GM20000 (cell line): ENCODE data around the gene DSCAML1.

Experiments used
- DNase-seq: peaks from one replicate; pipeline ENCODE4 v3.0.0; 2012; ENCODE audit warnings: low spot score
- CTCF ChIP-seq: IDR thresholded peaks from 2 replicates; pipeline ENCODE4 v1.5.1; 2012; ENCODE audit warnings: mild to moderate bottlenecking, control low read depth; ENCODE audit errors: extremely low read depth, missing control alignments

Gene DSCAML1

DNA sequence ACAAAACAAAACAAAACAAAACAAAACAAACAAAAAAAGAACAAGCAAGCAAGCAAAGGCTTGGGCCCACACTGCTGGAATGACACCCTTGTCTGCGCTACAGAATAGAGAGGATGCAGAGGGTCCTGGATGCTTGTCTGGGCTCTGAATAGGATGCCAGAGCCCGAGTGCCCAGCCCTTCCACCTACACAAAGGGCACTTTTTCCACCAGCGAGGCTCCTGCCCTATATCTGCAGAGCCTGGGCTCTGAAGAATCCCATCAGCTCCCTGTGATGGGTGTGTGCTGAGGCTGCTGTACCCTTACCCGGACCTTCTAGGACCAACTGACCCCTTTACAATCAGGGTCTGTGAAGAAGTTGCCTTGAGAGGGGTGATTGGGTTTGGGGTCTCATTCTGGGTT lies 221.2 kb downstream of the DSCAML1 start:
- TF ChIP-seq CTCF: no peak
- no peak for DNase-seq

GRCh38 chr11:117574551-117574950 lies 222.5 kb downstream of the DSCAML1 start:
- no peak for TF ChIP-seq CTCF

DNA sequence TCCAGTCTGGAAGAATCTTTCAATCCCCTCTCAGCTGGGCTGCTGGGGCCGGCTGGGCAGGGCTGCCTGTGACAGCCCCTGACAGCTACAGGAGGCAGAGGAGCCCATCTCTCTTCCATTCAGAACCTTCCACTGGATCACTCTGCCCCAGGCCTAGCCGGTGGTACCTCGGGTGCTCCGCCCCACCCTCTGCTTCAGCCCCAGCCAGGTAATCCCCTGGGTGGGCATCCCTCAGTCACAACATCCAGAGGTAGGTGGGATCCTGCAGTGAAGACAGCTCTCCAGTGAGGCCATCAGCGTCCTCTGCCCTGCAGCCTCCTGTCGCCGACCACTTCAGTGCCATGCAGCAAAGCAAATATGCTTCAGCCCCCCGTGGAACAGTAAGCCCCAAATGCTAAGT lies 223.7 kb downstream of the DSCAML1 start:
- TF ChIP-seq CTCF: no peak
- DNase-seq: no peak

More at GRCh38 chr11:117574551-117574950, 222.5 kb downstream of the DSCAML1 start:
- DNase-seq: no peak

DNA sequence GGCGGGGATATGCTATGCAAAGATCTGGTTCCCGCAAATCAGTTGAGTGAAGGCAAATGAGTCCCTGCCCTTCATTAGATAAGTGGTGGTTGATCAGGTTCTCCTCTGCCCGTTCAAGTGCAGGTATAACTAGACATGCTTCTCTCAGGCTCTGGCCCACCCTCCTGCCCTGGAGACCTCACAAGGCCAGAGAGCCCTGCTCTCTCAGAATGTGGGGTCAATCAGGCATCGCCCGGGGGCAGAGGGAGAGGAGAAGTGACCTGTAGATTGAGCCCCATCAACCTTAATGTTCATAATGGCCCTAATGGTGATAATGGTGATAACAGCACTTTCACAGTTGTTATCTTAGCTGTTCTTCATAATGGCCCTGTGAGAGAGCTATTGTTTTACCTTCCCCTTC lies 224.3 kb downstream of the DSCAML1 start:
- no peak for DNase-seq
- TF ChIP-seq CTCF: no peak

DNA sequence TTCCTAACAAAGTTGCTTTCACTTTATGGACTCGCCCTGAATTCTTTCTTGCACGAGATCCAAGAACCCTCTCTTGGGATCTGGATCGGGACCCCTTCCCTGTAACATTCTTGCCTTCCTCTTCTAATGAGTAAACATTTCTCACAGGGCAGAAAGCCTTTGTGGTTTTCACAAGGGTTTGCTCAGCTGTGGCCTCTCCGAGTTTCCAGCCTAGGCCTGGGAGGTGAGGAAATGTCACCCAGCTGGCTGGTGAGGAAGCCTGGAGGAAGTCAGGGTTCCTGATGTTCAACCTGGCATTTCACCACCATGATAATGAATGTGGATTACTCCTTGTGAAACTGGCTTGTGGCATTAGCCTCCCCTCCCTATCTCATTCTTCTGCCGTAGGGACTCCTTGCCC lies 224.9 kb downstream of the DSCAML1 start:
- TF ChIP-seq CTCF: no peak
- no peak for DNase-seq

DNA sequence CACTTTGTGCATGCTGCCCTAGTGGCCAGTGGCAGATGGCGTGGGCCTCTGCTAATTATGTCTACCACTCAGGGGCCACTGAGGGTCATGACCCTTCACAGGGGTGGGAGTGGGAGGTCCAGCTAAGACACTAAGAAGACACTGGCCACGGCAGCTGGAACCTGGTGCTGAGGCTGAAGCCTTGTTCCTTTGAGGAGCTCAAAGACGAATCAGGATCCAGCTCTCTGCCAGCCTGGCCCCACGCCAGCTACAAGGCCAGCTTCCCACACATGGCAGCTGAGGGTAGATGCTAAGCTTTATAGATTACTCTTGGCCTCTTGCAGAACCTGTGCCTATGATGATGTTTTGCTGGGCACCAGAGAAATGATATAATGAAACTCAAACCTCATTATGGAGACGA lies 226.3 kb downstream of the DSCAML1 start:
- DNase-seq: no peak
- TF ChIP-seq CTCF: no peak

DNA sequence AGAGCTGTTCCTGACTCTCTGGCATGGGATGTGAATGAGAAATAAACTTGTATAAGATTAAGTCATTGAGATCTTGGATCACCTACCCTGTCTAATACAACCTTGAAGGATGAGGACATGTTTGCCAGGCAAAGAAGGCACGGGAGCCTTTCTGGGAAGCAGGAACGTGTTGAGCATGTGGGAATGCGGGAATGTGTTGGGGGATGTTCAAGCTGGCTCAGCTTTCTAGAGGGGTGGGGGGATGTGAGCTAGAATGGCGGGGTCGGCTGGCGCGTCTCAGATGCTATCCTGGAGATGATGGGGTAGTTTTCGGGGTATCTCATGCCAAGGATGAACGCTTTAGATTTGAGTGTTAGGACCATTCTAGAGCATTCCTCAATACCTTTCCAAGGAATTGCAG lies 227.1 kb downstream of the DSCAML1 start:
- no peak for TF ChIP-seq CTCF
- DNase-seq: no peak
